ENCODE data around the gene CDKN1C.

CDKN1C gene

DNA sequence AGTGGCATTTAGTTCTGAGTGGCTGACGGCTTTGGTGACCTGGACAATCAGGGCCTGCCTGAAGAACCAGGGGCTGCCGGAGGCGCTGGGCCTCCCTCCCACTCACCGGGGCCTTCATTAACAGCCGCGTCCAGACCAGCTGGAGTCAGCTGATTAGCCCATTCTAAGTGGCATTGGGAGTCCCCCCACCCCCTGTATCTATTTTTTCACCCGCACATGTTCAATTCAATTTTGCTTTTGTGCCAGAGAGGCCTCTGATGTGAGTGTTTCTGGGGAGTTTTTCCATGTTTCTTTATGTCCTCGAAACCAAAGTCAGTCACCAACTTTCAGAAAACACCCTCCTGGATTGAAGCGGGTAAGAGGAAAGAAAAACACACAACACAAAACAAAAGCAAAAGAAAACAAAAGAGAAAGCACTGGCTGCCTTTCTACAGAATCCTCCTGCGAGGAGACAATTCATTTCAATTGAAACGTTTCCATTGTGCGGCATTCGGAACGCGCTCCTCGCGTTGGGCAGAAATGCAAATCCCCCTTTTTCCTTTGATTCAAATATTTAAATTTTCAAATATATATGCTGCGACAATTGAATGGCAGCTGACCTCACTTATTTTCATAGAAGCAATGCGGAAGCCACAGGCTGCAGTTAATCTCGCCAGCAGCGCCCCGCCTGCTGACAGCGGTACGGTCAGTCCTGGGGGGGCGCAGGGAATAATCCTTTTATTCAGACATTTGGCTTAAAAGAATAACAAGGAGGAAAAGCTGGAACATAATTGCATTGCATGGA is 17.7 kb downstream of the CDKN1C start:
- TF ChIP-seq, protein P1, sequence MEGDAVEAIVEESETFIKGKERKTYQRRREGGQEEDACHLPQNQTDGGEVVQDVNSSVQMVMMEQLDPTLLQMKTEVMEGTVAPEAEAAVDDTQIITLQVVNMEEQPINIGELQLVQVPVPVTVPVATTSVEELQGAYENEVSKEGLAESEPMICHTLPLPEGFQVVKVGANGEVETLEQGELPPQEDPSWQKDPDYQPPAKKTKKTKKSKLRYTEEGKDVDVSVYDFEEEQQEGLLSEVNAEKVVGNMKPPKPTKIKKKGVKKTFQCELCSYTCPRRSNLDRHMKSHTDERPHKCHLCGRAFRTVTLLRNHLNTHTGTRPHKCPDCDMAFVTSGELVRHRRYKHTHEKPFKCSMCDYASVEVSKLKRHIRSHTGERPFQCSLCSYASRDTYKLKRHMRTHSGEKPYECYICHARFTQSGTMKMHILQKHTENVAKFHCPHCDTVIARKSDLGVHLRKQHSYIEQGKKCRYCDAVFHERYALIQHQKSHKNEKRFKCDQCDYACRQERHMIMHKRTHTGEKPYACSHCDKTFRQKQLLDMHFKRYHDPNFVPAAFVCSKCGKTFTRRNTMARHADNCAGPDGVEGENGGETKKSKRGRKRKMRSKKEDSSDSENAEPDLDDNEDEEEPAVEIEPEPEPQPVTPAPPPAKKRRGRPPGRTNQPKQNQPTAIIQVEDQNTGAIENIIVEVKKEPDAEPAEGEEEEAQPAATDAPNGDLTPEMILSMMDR (IDR thresholded peaks at IDR 0.05; ENCODE audit: low read depth, low read length, missing control alignments), result no peak
- H3K4me3 ChIP-seq (ENCODE audit: low read depth, low read length), result peak overlapping the region; percentile 30
- DNase-seq (ENCODE audit: low read depth), result no peak

- H3K4me3 ChIP-seq (ENCODE audit: low read depth, low read length), result no peak overlapping the region
- no peak for DNase-seq (ENCODE audit: low read depth)
- TF ChIP-seq, protein P1 (IDR thresholded peaks at IDR 0.05; ENCODE audit: low read depth, low read length, missing control alignments), result no peak
These were observed 18.4 kb downstream of the CDKN1C start for GRCh38 chr11:2867142-2867541.

GRCh38 chr11:2865922-2866577 is 19.5 kb downstream of the CDKN1C start:
- DNase-seq (ENCODE audit: low read depth), result no peak
- TF ChIP-seq, protein P1 (IDR thresholded peaks at IDR 0.05; ENCODE audit: low read depth, low read length, missing control alignments), result no peak
- H3K4me3 ChIP-seq (ENCODE audit: low read depth, low read length), result no peak overlapping the region

- no peak for DNase-seq (ENCODE audit: low read depth)
- TF ChIP-seq, protein P1 (IDR thresholded peaks at IDR 0.05; ENCODE audit: low read depth, low read length, missing control alignments), result no peak
- H3K4me3 ChIP-seq (ENCODE audit: low read depth, low read length), result no peak overlapping the region
These were observed 20.7 kb downstream of the CDKN1C start for GRCh38 chr11:2864901-2865300.

DNA sequence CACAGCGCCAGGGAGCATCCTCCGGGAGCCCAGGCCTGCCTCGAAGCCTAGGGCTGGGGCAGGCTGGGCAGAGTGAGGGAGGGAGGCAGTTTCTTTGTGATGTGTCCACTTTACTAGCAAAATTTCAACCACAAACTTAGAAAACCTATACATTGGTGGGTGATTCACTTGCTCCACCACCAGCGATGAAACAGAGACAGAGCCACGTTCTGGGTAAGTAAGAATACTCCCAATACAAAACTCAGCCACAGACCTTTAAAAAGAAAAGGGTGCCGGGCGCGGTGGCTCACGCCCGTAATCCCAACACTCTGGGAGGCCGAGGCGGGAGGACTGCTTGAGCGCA is 22.3 kb downstream of the CDKN1C start:
- no peak overlapping the region for H3K4me3 ChIP-seq (ENCODE audit: low read depth, low read length)
- no peak for DNase-seq (ENCODE audit: low read depth)
- TF ChIP-seq, protein P1 (IDR thresholded peaks at IDR 0.05; ENCODE audit: low read depth, low read length, missing control alignments), result no peak

- no peak for DNase-seq (ENCODE audit: low read depth)
- TF ChIP-seq, protein P1 (IDR thresholded peaks at IDR 0.05; ENCODE audit: low read depth, low read length, missing control alignments), result no peak
- H3K4me3 ChIP-seq (ENCODE audit: low read depth, low read length), result no peak overlapping the region
These were observed 22.9 kb downstream of the CDKN1C start for GRCh38 chr11:2862395-2863275.
